ENCODE data around the gene GBF1.
"Not testable (repeated sequence)": the region's sequence is repeated elsewhere in the genome, so short reads cannot be mapped to it uniquely, and the experiment has no call there.

Gene GBF1, protein sequence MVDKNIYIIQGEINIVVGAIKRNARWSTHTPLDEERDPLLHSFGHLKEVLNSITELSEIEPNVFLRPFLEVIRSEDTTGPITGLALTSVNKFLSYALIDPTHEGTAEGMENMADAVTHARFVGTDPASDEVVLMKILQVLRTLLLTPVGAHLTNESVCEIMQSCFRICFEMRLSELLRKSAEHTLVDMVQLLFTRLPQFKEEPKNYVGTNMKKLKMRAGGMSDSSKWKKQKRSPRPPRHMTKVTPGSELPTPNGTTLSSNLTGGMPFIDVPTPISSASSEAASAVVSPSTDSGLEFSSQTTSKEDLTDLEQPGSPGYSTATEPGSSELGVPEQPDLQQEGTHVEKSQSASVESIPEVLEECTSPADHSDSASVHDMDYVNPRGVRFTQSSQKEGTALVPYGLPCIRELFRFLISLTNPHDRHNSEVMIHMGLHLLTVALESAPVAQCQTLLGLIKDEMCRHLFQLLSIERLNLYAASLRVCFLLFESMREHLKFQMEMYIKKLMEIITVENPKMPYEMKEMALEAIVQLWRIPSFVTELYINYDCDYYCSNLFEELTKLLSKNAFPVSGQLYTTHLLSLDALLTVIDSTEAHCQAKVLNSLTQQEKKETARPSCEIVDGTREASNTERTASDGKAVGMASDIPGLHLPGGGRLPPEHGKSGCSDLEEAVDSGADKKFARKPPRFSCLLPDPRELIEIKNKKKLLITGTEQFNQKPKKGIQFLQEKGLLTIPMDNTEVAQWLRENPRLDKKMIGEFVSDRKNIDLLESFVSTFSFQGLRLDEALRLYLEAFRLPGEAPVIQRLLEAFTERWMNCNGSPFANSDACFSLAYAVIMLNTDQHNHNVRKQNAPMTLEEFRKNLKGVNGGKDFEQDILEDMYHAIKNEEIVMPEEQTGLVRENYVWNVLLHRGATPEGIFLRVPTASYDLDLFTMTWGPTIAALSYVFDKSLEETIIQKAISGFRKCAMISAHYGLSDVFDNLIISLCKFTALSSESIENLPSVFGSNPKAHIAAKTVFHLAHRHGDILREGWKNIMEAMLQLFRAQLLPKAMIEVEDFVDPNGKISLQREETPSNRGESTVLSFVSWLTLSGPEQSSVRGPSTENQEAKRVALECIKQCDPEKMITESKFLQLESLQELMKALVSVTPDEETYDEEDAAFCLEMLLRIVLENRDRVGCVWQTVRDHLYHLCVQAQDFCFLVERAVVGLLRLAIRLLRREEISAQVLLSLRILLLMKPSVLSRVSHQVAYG (N-terminal part only)

DNA sequence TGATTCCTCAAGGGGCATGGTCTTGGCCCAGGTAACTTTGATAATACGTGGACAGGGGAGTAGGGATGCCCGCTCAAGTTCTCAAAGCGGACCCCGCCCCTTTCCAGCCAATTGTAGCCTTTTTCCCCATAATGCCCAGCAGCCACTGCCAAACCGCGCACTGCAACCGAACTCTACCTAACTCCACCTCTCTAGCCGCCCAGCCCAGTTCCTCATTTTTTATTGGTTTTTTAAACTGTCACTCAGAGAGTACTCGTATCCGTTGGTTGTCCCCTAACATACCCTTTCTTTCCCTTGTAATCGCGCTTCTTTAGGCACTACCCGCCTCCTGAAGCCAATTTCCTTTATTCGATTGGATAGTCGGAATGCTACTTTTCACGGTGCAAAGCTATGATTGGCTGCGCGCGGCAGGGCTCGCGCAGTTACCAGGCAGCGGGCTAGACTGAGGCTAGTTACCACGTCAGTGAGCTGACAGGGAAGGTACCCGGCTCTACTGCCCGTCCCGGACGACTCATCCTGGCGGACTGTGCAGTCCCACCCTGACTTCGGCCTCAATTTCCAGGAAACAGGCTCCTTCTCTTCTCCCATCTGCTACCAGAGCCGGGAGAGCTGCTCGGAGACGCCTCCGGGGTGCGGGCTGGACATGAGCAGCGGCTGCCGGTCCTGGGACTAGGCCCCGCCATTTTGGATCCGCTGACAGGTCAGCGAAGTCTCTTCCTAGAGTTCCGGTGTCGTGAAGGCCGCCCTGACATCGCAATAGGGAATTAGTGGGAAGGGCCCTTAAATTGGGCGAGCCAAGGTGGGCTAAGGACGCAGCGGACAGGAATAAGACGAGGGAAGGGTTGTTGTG is at the start of gene GBF1:
Gene GBF1 (plus strand): TSS at position 451 of the 850 bp plus-strand sequence. CDS start 13,407 bp downstream, outside the sequence.
- peak; percentile 95 for DNase-seq

DNA sequence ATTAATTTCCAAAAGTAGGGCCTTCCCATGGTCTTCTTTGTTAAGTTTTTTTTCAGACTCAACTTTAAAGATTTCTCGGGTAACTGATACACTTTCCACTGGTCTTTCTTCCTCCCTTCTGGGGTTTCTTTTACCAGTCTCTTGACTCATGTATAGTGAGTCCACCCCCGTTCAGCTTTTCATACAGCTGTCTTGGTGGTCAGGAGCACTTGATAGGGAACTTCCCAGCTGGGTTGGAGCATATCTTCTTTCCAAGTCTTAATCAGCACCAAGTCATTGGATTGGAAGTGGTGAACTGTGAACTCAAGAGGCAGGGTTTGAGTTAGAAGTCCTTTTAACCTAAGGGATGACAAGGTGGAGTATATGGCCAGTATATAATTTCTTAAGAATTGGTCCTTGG is 48.4 kb upstream of the GBF1 start:
- DNase-seq, result no peak

DNA sequence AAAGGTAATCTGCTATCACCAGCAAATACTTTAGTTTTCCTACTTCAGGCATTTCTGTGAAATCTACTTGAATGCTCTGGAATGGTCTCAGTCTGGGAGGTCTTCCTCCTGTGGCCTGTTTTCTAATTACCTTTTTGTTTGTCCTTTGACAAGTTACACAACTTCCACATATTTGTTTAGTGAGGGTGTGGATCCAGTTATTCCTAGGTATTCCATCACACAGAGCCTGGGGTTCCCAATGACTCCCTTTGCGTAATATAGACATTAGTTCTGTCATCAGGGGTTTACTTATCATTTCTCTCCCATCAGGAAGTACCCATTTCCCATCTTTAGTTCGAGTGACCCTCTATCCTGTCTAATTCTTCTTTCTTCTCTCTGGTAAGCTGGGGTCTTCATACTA is 47.3 kb upstream of the GBF1 start:
- DNase-seq, result no peak

DNA sequence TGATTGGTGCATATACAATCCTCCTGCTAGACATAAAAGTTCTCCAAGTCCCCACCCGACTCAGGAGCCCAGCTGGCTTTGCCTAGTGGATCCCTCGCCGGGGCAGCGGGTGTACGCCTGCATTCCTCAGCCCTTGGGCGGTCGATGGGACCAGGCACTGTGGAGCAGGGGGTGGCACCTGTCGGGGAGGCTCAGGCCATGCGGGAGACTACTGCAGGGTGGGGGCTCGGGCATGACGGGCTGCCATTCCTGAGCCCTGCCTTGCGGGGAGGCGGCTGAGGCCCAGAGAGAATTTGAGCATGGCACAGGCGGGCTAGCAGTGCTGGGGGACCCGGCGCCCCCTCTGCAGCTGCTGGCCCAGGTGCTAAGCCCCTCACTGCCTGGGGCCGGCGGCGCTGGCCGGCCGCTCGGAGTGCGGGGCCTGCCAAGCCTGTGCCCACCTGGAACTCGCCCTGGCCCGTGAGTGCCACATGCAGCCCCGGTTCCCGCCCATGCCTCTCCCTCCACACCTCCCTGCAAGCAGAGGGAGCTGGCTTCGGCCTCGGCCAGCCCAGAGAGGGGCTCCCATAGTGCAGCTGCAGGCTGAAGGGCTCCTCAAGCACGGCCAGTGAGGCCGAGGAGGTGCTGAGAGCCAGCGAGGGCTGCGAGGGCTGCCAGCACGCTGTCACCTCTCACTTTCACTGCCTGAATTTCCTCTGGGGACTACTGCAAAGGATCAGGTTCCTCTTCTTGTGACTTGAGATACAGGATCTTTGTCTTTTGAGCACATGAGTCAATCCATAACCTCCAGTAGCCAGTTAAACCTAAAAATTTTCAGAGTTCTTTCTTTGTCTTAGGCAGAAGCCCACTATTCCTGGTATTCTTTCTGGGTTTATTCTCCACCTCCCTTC is 44.3 kb upstream of the GBF1 start:
- no peak for DNase-seq

DNA sequence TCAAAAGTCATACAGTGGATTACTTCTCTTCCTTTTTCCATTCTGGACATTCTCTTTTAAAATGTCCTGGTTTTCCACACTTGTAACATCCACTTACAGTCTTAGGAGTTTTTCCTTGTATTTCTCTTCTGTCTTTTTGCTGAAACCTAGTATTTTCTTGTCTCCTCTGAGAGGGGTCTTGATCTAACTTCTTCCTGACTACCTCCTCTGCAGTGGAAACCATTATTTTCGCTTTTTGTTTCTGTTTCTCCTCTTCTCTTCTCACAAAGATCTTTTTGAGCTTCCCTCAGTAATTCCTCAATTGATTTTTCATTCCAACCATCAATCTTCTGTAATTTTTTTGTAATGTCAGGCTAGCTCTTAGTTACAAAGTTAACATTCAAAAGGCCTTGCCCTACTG is 42.9 kb upstream of the GBF1 start:
- no peak for DNase-seq

DNA sequence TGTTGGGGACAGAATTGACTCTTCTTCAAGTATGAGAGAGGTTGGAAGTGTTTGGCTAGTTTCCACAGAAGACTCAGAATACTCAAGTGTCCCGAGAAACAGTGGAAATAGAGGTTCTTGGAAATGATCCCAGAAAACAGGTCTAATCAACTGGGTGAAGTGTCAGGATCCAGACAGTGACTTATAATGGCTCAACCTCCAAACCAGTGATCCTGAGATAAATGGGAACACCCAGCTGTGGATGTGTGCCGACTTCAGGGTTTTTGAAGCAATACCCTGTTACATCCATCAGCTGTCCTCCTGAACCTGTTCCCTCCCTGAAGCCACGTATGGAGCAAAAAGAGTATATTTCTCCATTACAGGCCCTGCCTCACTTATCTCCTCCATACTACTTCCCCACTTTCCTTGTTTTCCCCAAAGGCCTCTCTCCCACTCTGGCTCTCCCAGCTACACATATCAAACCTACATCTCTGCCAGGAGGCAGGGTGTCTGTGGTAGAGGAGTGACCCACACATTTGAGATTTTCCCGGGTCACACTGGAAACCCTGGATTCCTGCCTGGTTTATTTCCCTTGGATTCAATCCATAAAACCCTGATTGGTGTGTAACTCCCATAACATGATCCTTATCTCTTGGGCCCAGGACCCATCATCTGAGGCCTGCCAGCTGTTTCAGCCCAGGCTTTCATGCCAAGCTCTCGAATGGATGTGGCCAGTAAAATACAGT is 36.9 kb upstream of the GBF1 start:
- no peak for DNase-seq

DNA sequence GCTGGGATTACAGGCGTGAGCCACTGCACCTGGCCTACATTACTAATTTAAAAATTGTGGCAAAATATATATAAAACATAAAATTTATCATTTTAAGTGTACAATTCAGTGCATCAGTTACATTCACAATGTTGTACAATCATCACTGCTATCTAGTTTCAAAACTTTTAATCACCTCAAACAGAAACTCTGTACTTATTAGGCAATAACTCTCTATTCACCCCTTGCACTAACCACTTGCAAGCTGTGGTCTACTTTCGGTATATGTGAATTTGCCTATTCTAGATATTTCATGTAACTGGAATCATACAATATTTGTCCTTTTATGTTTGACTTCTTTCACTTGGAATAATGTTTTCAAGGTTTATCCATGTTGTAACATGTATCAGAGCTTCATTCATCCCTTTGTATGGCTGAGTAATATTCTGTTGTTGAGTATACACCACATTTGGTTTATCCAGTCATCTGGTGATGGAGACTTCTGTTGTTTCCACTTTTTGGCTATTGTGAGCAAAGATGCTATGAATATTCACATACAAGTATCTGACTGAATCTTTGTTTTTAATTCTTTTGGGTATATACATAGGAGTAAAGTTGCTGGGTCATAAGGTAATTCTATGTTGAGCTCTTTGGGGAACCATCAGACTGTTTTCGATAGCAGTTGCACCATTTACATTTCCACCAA is 33.6 kb upstream of the GBF1 start:
- DNase-seq, result no peak

DNA sequence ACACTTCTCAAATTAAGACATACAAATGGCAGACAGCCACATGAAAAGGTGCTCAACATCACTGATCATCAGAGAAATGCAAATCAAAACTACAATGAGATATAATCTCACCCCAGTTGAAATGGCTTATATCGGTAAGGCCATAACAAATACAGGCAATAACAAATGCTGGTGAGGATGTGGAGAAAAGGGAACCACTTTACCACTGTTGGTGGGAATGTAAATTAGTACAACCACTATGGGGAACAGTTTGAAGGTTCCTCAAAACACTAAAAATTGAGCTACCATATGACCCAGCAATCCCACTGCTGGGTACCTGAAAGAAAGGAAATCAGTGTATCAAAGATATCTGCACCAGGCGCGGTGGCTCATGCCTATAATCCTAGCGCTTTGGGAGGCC is 31.7 kb upstream of the GBF1 start:
- not testable (repeated sequence) for DNase-seq

DNA sequence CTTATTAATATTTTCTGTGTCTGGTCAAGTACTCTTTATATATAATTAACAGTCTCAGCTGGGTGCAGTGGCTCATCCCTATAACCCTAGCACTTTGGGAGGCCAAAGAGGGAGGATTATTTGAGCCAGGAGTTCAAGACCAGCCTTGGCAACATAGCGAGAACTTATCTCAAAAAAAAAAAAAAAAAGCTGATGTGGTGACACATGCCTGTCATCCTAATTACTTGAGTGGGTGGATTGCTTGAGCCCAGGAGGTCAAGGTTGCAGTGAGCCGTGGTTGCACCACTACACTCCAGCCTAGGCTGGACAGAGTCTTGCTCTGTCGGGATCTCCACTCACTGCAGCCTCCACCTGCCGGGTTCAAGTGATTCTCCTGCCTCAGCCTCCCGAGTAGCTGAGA is 26.0 kb upstream of the GBF1 start:
- DNase-seq, result no peak

DNA sequence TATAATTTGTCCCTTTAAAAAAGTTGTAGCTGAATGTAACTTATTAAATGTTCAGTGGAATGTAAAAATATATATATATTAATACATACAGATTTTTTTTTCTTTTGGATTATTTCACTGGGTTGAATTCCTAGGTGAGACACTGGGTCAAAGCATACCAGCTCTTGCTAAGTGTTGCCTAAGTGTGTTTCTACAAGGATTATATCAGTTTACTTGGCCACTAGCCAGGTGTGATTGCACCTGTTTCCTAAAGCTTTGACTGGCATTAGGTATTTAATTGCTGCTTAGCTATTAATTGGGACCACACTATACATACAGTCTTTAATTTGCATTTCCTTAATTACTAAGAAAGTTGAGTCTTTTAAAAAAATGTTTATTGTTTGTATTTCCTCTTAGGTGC is 24.7 kb upstream of the GBF1 start:
- no peak for DNase-seq

DNA sequence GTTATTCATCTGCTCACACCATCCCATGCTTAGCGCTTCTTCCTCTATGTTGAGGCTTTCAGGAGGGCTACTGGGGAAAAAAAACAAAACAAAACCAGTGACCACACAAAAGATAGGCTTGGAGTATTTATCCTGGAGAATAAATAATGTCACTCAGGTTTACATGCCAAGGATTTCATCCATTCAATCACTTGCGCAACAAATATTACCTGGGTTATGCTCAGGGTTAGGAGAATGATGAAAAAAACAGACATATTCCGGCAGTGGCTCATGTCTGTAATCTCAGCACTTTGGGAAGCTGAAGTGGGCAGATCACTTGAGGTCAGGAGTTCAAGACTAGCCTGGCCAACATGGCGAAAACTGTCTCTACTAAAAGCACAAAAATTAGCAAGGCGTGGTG is 22.5 kb upstream of the GBF1 start:
- no peak for DNase-seq

DNA sequence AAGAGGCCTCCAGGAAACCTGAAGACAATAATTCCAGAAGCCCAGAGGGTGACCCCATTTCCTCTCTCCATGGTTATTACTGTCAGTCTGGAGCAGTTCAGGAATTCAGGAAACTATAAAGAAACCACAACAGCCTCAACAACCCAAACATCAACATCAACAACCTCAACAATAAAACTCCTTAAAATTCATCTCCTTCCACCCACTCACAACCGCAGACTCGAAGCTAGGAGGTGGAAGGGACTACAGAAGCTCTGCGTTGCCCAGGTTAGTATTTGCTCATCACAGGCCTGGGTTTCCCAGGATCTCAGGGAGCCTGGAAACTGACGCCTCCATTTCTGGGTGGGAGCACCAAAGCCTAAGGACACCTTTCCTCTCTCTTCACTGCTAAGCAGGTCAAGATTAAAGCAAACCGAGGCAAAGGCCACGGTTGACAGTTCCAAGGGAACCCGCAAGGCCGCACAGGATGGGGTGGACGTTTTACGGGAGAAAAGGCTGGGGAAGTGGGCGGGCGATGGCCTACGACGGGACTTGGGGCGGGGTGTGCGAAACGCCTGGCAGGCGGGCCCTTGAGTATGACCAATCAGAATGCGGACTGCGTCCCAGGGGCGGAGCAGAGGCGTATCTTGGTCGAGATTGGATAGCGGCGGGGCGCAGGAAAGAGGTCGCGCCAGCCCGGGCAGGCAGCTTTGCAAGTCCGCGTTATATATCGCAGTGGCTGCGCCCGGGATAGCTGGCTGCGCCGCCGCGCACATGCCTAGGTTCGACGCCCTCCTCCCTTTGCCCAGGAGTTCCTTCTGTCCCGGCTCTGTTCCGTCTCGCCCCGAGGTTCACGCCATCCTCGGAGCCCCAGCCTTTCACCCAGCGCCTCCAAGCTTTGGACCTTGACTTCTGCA is 19.4 kb upstream of the GBF1 start, which contains the start of gene ELOVL3:
Gene ELOVL3 (plus strand): TSS at position 654 of the 896 bp plus-strand sequence. CDS start 250 bp downstream, outside the sequence.
- peak; percentile 94 for DNase-seq

DNA sequence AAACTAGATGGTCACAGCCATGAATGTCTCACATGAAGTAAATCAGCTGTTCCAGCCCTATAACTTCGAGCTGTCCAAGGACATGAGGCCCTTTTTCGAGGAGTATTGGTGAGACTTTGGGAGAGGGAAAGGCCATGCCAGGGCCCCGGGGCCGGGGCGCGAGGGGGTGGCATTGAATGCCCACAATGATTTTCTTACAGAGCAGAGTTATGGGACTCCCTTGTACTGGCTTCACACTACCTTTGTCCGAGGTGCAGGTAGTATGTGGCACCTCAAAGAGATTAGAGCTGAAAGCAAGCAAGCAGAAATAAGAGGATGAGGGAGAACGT is 18.8 kb upstream of the GBF1 start:
- no peak for DNase-seq

DNA sequence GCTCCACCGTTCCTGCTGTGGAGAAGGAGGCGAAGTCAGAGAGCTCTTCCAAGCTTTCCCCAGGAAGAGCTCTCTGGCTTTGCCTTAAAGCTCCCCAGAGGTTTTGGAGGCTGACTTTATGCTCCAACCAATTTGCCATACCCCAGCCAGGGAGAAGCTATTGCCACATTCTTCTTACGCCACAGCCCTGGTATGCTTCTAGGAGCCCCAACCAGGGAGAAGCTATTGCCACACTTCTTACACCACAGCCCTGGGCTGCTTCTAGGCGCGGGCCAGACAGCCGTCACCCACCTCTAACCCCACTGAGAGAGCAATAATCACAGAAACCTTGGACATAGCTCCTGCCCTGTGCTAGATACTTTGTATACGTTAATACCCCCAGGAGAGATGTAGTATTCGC is 18.3 kb upstream of the GBF1 start:
- no peak for DNase-seq

DNA sequence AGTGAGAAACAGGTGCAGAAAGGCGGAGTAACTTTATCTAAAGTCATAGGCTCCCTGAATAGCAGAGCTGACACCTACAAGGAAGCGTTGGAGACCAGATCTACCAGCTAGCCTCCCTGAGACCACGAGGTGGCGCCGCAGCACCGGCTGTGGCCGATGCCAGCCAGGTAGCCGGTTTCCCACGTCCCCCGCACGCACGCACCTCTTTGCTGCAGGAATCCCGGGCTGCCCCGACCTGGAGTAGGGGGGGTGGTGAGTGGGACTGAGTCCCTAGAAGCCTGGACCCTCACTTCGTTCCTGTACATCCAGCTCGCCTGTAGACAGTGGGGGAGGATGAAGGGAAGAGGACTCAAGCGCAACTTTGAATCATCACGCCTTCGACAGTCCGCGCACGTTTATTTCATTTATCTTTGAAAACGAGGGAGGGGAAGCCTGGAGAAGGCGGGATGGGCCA is 15.5 kb upstream of the GBF1 start:
- peak; percentile 83 for DNase-seq

DNA sequence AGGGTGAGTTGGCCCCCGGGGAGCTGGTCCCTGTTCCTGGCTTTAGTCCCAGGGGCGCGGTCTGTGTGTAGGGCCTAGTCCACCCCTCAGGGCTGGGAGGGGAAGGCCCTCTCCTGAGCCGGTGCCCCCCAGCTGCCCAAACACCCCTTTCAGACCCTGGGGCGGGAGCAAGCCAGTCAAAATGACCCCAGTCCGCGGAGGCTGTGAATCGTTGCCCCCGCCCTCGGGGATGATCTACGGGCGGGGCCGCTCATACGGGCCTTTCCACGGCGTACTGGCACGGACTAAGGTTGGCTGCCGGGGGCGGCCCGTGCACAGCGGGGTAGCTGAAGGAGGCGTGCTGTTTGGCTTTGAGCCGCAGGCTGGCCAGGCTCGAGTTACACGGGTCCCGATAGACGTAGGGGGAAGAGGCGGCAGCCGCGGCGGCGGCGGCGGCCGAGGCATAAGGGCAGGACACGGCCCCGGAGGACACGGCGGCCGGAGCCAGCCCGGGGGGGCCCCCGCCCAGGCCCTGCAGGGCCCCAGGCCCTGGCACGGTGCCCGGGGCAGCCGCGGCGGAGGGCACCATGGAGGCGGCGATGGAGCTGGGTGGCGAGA is 15.0 kb upstream of the GBF1 start:
- peak; percentile 76 for DNase-seq

DNA sequence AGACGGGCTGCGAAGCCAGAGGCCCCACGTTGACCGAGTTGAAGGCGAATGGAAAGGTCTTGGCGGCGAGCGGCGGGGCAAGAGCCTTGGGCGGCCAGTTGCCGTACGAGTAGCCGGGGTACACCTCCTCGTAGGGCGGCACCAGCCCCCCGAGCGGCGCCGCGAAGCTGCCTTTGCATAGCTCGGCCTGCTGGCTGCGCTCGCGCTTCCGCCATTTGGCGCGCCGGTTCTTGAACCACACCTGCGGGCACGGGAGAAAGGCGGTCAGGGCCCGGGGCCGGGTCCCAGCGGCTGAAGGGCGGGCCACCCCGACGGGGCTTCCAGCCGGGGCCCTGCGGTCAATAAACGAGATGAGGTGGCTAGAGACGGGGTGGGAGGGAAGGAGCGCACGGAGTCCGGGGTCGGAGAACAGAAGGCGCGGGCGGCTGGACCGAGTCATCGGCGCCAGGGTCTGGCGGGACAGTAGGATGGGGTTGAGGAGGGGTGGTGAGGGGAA is 14.4 kb upstream of the GBF1 start:
- no peak for DNase-seq
